WTC11 (cell line): ENCODE measurements around the gene ZIC1. TPM values are rescaled to one million over a fixed set of nuclear protein-coding genes. Genes with fewer than 3 reads are reported as not detected.

Experiments
- ATAC-seq: fragments of 200-7000 bp; cut with Tn5 transposase; 2 replicates; pipeline ENCODE4 v1.10.0; 2021; ENCODE audit warnings: mild to moderate bottlenecking, moderate library complexity
- CTCF ChIA-PET: fragments of 300-600 bp; sonication (Branson Sonifier 250); formaldehyde crosslinking; loops from one replicate; lab custom pipeline; 2021; ENCODE audit warnings: antibody characterized with exemption; lab: Charles Lee
- POLR2A ChIA-PET: fragments of 350-600 bp; sonication (Branson Sonifier 250); formaldehyde crosslinking; loops from one replicate; lab custom pipeline; 2021; ENCODE audit warnings: antibody characterized with exemption; lab: Charles Lee
- DNase-seq: peaks from one replicate; pipeline ENCODE4 v3.0.0; 2021; ENCODE audit warnings: low spot score
- H3K27ac Mint-ChIP-seq: 2 replicates; pipeline ENCODE4 v1.8.0; 2021; ENCODE audit warnings: mixed read lengths
- H3K27me3 Mint-ChIP-seq: 2 replicates; pipeline ENCODE4 v1.8.0; 2021; ENCODE audit warnings: low read depth, mild to moderate bottlenecking, moderate library complexity, mixed read lengths
- H3K36me3 Mint-ChIP-seq: 2 replicates; pipeline ENCODE4 v1.8.0; 2021; ENCODE audit warnings: mixed read lengths
- H3K4me1 Mint-ChIP-seq: 2 replicates; pipeline ENCODE4 v1.8.0; 2022; ENCODE audit warnings: mixed read lengths
- H3K4me3 Mint-ChIP-seq: 2 replicates; pipeline ENCODE4 v1.8.0; 2021; ENCODE audit warnings: mild to moderate bottlenecking, moderate library complexity, mixed read lengths
- H3K9me3 Mint-ChIP-seq: 2 replicates; pipeline ENCODE4 v1.8.0; 2021; ENCODE audit warnings: mixed read lengths
- CBFB ChIP-seq: sonication (generic); formaldehyde crosslinking; IDR thresholded peaks from 2 replicates; pipeline ENCODE4 v1.8.1; 2022; ENCODE audit warnings: mild to moderate bottlenecking, low read depth, missing genetic modification reagents
- CREM ChIP-seq: sonication (generic); formaldehyde crosslinking; IDR thresholded peaks from 2 replicates; pipeline ENCODE4 v1.8.1; 2022; ENCODE audit warnings: mild to moderate bottlenecking, missing genetic modification reagents, moderate library complexity
- ELF4 ChIP-seq: sonication (generic); formaldehyde crosslinking; IDR thresholded peaks from 2 replicates; pipeline ENCODE4 v1.8.1; 2022; ENCODE audit warnings: low read depth, mild to moderate bottlenecking, moderate library complexity, missing genetic modification reagents
- ESRRA ChIP-seq: sonication (generic); formaldehyde crosslinking; IDR thresholded peaks from 2 replicates; pipeline ENCODE4 v1.8.1; 2022; ENCODE audit warnings: mild to moderate bottlenecking, missing genetic modification reagents, borderline replicate concordance
- FOXK1 ChIP-seq: sonication (generic); formaldehyde crosslinking; IDR thresholded peaks from 2 replicates; pipeline ENCODE4 v1.8.0; 2022; ENCODE audit warnings: mild to moderate bottlenecking, moderate library complexity, missing genetic modification reagents
- GABPB1 ChIP-seq: sonication (generic); formaldehyde crosslinking; IDR thresholded peaks from 2 replicates; pipeline ENCODE4 v1.8.1; 2023; ENCODE audit warnings: mild to moderate bottlenecking, missing genetic modification reagents
- JAZF1 ChIP-seq: fragments of 250-450 bp; sonication (Bioruptor Pico); IDR thresholded peaks from 2 replicates; pipeline ENCODE4 v1.9.0; 2021; ENCODE audit warnings: moderate library complexity, mild to moderate bottlenecking, inconsistent platforms
- KAT7 ChIP-seq: sonication (generic); formaldehyde crosslinking; IDR thresholded peaks from 2 replicates; pipeline ENCODE4 v1.8.1; 2023; ENCODE audit warnings: missing genetic modification reagents, mild to moderate bottlenecking, borderline replicate concordance
- NFE2L1 ChIP-seq: sonication (generic); formaldehyde crosslinking; IDR thresholded peaks from 2 replicates; pipeline ENCODE4 v1.8.1; 2023; ENCODE audit warnings: missing genetic modification reagents
- SP1 ChIP-seq: sonication (generic); formaldehyde crosslinking; conservative IDR thresholded peaks from 2 replicates; pipeline ENCODE4 v1.8.1; 2022; ENCODE audit warnings: missing genetic modification reagents
- ZNF121 ChIP-seq: sonication (generic); formaldehyde crosslinking; IDR thresholded peaks from 2 replicates; pipeline ENCODE4 v1.8.0; 2023; ENCODE audit warnings: missing genetic modification reagents
- ZNF396 ChIP-seq: fragments of 250-450 bp; sonication (Bioruptor Pico); IDR thresholded peaks from 2 replicates; pipeline ENCODE4 v1.8.0; 2021; ENCODE audit warnings: mild to moderate bottlenecking, moderate library complexity, borderline replicate concordance
- ZNF416 ChIP-seq: fragments of 250-450 bp; sonication (Bioruptor Pico); IDR thresholded peaks from 2 replicates; pipeline ENCODE4 v1.9.0; 2021; ENCODE audit warnings: mild to moderate bottlenecking, inconsistent platforms
- total RNA-seq: library from RNA; stranded (reverse); gene quantifications from 3 replicates; pipeline ENCODE4 v1.2.3, GENCODE V29; 2021
- TF ChIP-seq, protein P1 (sequence below): fragments of 250-450 bp; sonication (Bioruptor Pico); IDR thresholded peaks from 2 replicates; pipeline ENCODE4 v1.9.0; 2021; ENCODE audit warnings: mild to moderate bottlenecking
- TF ChIP-seq, protein P2 (sequence below): sonication (generic); formaldehyde crosslinking; IDR thresholded peaks from 2 replicates; pipeline ENCODE4 v1.8.0; 2022; ENCODE audit warnings: mild to moderate bottlenecking, missing genetic modification reagents
- TF ChIP-seq, protein P3 (sequence below): sonication (generic); formaldehyde crosslinking; IDR thresholded peaks from 2 replicates; pipeline ENCODE4 v1.8.1; 2023; ENCODE audit warnings: mild to moderate bottlenecking, missing genetic modification reagents, moderate library complexity
- TF ChIP-seq, protein P4 (sequence below): sonication (generic); formaldehyde crosslinking; IDR thresholded peaks from 2 replicates; pipeline ENCODE4 v1.8.0; 2022; ENCODE audit warnings: mild to moderate bottlenecking, missing genetic modification reagents
- TF ChIP-seq, protein P5 (sequence below): sonication (generic); formaldehyde crosslinking; IDR thresholded peaks from 2 replicates; pipeline ENCODE4 v1.8.0; 2023; ENCODE audit warnings: missing genetic modification reagents

Gene ZIC1
- total RNA-seq, 1 experiment from 2014 or later = 59.7 TPM

DNA sequence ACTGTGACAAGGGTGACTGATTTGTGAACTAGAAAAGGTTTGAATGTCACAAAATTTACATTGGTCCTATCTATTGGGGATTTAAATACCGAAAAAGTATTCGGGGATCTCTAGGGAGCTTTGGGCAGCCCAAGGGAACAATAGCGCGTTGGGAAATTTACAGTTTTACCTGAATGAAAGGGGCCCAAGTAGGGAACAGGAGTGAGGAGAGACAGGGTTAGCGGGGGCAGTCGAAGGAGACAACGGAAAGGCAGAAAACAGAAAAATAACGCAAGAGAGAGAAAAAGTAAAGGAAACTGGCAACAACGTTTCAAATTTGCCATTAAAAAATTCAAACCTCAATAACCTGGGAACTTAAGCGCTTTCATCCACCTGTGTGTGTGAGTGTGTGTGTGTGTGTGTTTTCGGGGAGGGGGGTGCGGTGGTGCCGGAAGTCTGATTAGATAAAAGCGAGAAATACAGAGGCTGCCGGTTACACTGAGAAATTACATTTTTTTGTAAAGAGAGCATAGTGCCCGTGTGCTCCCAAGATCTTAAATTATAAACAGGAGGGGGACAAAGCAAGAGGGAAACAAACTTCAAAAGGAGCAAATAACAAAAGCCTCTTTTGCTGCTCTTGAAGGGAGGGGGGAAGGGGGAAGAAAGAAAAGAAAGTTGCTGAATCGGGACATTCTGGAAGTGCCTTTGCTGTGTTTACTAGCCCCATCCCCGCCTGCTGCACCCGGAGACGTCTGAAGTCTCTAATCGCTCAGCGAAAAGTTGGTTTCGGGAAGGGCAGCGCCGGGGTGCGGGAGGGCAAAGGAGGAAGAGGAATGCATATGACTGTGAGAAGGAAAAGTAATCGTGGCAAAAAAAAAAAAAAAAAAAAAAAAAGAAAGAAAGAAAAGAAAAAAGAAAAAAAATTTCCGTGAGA, 721 bp upstream of the ZIC1 start (continued):
- TF ChIP-seq ZNF121 (CRISPR knock-in tag) (no peak), NFE2L1 (CRISPR knock-in tag) (no peak; the same call in 1 of the 2 replicates), JAZF1 (CRISPR knock-in tag) (no peak), SP1 (CRISPR knock-in tag) (no peak)
- TF ChIP-seq, protein P1, sequence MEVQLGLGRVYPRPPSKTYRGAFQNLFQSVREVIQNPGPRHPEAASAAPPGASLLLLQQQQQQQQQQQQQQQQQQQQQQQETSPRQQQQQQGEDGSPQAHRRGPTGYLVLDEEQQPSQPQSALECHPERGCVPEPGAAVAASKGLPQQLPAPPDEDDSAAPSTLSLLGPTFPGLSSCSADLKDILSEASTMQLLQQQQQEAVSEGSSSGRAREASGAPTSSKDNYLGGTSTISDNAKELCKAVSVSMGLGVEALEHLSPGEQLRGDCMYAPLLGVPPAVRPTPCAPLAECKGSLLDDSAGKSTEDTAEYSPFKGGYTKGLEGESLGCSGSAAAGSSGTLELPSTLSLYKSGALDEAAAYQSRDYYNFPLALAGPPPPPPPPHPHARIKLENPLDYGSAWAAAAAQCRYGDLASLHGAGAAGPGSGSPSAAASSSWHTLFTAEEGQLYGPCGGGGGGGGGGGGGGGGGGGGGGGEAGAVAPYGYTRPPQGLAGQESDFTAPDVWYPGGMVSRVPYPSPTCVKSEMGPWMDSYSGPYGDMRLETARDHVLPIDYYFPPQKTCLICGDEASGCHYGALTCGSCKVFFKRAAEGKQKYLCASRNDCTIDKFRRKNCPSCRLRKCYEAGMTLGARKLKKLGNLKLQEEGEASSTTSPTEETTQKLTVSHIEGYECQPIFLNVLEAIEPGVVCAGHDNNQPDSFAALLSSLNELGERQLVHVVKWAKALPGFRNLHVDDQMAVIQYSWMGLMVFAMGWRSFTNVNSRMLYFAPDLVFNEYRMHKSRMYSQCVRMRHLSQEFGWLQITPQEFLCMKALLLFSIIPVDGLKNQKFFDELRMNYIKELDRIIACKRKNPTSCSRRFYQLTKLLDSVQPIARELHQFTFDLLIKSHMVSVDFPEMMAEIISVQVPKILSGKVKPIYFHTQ (CRISPR knock-in tag) = no peak

DNA sequence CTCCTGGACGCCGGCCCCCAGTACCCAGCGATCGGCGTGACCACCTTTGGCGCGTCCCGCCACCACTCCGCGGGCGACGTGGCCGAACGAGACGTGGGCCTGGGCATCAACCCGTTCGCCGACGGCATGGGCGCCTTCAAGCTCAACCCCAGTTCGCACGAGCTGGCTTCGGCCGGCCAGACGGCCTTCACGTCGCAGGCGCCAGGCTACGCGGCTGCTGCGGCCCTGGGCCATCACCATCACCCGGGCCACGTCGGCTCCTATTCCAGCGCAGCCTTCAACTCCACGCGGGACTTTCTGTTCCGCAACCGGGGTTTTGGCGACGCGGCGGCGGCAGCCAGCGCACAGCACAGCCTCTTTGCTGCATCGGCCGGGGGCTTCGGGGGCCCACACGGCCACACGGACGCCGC, 956 bp downstream of the ZIC1 start:
- ChIA-PET POLR2A (interaction anchor here (0.9 to 2.3 kb wide), 4 partner anchors 13 to 18 kb away, joined by 3 to 14 read pairs (median 8); no protein-coding TSS in a partner anchor), CTCF (interaction anchor here (1.1 to 3.8 kb wide), 5 partner anchors 13 to 50 kb away, joined by 3 to 37 read pairs (median 10); no protein-coding TSS in a partner anchor)
- peak; percentile 24 for DNase-seq
- Mint-ChIP-seq H3K4me3 (peak overlapping the region; percentile 73), H3K27me3 (peaks cover 99% of the 10 kb centered on the region), H3K4me1 (peaks cover 76% of the 10 kb centered on the region), H3K36me3 (peaks cover 3% of the 10 kb centered on the region; the same call in 1 of the 2 replicates), H3K27ac (no peak overlapping the region), H3K9me3 (no peaks in the 10 kb centered on the region)
- no peak for ATAC-seq
- TF ChIP-seq KAT7 (CRISPR knock-in tag) (peak; percentile 73; the same call in 1 of the 2 replicates), CREM (CRISPR knock-in tag) (no peak), ZNF396 (no peak), ESRRA (CRISPR knock-in tag) (0 out of 2 replicates have a peak, but pooled peaks have one; percentile 34), ELF4 (CRISPR knock-in tag) (no peak), GABPB1 (CRISPR knock-in tag) (no peak), ZNF416 (CRISPR knock-in tag) (no peak), CBFB (CRISPR knock-in tag) (0 out of 2 replicates have a peak, but pooled peaks have one; percentile 23), FOXK1 (CRISPR knock-in tag) (0 out of 2 replicates have a peak, but pooled peaks have one; percentile 58)
- TF ChIP-seq, protein P2, sequence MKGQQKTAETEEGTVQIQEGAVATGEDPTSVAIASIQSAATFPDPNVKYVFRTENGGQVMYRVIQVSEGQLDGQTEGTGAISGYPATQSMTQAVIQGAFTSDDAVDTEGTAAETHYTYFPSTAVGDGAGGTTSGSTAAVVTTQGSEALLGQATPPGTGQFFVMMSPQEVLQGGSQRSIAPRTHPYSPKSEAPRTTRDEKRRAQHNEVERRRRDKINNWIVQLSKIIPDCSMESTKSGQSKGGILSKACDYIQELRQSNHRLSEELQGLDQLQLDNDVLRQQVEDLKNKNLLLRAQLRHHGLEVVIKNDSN (CRISPR knock-in tag) = 0 out of 2 replicates have a peak, but pooled peaks have one; percentile 13
- TF ChIP-seq, protein P3, sequence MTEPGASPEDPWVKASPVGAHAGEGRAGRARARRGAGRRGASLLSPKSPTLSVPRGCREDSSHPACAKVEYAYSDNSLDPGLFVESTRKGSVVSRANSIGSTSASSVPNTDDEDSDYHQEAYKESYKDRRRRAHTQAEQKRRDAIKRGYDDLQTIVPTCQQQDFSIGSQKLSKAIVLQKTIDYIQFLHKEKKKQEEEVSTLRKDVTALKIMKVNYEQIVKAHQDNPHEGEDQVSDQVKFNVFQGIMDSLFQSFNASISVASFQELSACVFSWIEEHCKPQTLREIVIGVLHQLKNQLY (CRISPR knock-in tag) = 0 out of 2 replicates have a peak, but pooled peaks have one; percentile 30
- TF ChIP-seq, protein P4, sequence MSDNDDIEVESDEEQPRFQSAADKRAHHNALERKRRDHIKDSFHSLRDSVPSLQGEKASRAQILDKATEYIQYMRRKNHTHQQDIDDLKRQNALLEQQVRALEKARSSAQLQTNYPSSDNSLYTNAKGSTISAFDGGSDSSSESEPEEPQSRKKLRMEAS (CRISPR knock-in tag) = peak; percentile 13; the same call in 1 of the 2 replicates
- TF ChIP-seq, protein P5, sequence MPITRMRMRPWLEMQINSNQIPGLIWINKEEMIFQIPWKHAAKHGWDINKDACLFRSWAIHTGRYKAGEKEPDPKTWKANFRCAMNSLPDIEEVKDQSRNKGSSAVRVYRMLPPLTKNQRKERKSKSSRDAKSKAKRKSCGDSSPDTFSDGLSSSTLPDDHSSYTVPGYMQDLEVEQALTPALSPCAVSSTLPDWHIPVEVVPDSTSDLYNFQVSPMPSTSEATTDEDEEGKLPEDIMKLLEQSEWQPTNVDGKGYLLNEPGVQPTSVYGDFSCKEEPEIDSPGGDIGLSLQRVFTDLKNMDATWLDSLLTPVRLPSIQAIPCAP (CRISPR knock-in tag) = 0 out of 2 replicates have a peak, but pooled peaks have one; percentile 49
